HepG2 (cell line): ENCODE results near the gene CHN1. TPM values are rescaled to one million over a fixed set of nuclear protein-coding genes. Genes with fewer than 3 reads are reported as not detected.

Source experiments
- ATAC-seq: fragments of 200-7000 bp; cut with Tn5 transposase; 3 replicates; pipeline ENCODE4 v1.9.1; 2020; ENCODE audit warnings: mild to moderate bottlenecking, moderate library complexity
- BruUV-seq: library from RNA; stranded (reverse); fragments of 400-500 nt; replicated peaks from 2 replicates; lab custom pipeline; 2021; lab: Mats Ljungman, UMichigan
- CTCF ChIA-PET: fragments of 300-600 bp; formaldehyde crosslinking; extraction: SDS; loops from one replicate; lab custom pipeline; 2021; ENCODE audit warnings: low total read pairs, inconsistent platforms, low intra/inter-chr PET ratio; lab: Yijun Ruan, JAX
- POLR2A ChIA-PET: fragments of 350-600 bp; sonication (Branson Sonifier 250); formaldehyde crosslinking; loops from one replicate; lab custom pipeline; 2020; ENCODE audit warnings: antibody characterized with exemption, inconsistent platforms; lab: Yijun Ruan, JAX
- DNase-seq: peaks from one replicate; pipeline ENCODE4 v3.0.0-alpha.2; 2015; ENCODE audit warnings: low spot score
- FAIRE-seq: peaks from 3 replicates; lab custom pipeline; 2011; peaks lifted over from hg19 to GRCh38; lab: Jason Lieb, UNC
- H2AFZ ChIP-seq: one replicate; pipeline ENCODE4 v1.6.1; 2011; ENCODE audit warnings: low read length, inconsistent platforms
- H3K27ac ChIP-seq: fragments of 300-600 bp; 3 replicates; pipeline ENCODE4 v1.8.0; 2011; ENCODE audit warnings: mixed run types, mild to moderate bottlenecking, mixed read lengths, low read length, inconsistent platforms; ENCODE audit not compliant: insufficient read depth; ENCODE audit errors: extremely low read length
- H3K27me3 ChIP-seq, 2 experiments: fragments of 200-600 bp in 1 of 2; 2 replicates in 1 of 2; 3 replicates in 1 of 2; pipeline versions ENCODE4 v1.6.0 to v1.8.0; 2011; ENCODE audit warnings: low read length in 2 of 2, mild to moderate bottlenecking in 2 of 2, moderate library complexity in 2 of 2, inconsistent platforms in 1 of 2; ENCODE audit not compliant: insufficient read depth in 2 of 2, control insufficient read depth in 1 of 2
- H3K36me3 ChIP-seq, 2 experiments: fragments of 200-600 bp in 1 of 2; replicated peaks in 1 of 2; 2 replicates in 1 of 2; 3 replicates in 1 of 2; pipeline versions ENCODE4 v1.5.1 to v1.8.0; 2011; ENCODE audit warnings: low read length in 2 of 2, inconsistent platforms in 1 of 2; ENCODE audit not compliant: insufficient read depth in 2 of 2, control insufficient read depth in 1 of 2
- H3K4me1 ChIP-seq: 2 replicates; pipeline ENCODE4 v1.5.1; 2012; ENCODE audit warnings: low read length, inconsistent platforms; ENCODE audit not compliant: insufficient read depth
- H3K4me2 ChIP-seq: 2 replicates; pipeline ENCODE4 v1.6.0; 2011; ENCODE audit warnings: low read depth, low read length, inconsistent platforms
- H3K4me3 ChIP-seq, 3 experiments: fragments of 200-600 bp in 1 of 3; sonication (generic), shearing (Covaris generic) in 1 of 3; replicated peaks in 1 of 3; 2 replicates each; pipeline ENCODE4 v1.5.1; 2011 to 2016; ENCODE audit warnings: low read length in 3 of 3, inconsistent platforms in 2 of 3, low read depth in 2 of 3, mild to moderate bottlenecking in 2 of 3, control low read depth in 1 of 3, mixed read lengths in 1 of 3; ENCODE audit not compliant: insufficient read depth in 1 of 3
- H3K79me2 ChIP-seq: one replicate; pipeline ENCODE4 v1.6.1; 2011; ENCODE audit warnings: low read length, inconsistent platforms; ENCODE audit not compliant: insufficient read depth
- H3K9ac ChIP-seq: 2 replicates; pipeline ENCODE4 v1.6.0; 2011; ENCODE audit warnings: mild to moderate bottlenecking, low read depth, low read length, inconsistent platforms; ENCODE audit not compliant: insufficient read depth
- H3K9me3 ChIP-seq: 2 replicates; pipeline ENCODE4 v1.5.1; 2012; ENCODE audit warnings: mild to moderate bottlenecking, low read length
- H4K20me1 ChIP-seq: 2 replicates; pipeline ENCODE4 v1.6.0; 2011; ENCODE audit warnings: inconsistent platforms, mild to moderate bottlenecking, low read length, moderate library complexity; ENCODE audit not compliant: insufficient read depth
- AKAP8 ChIP-seq: sonication (generic); formaldehyde crosslinking; IDR thresholded peaks from 2 replicates; pipeline ENCODE4 v1.5.1; 2020; ENCODE audit warnings: mild to moderate bottlenecking, missing genetic modification reagents
- BCLAF1 ChIP-seq: fragments of 450-650 bp; IDR thresholded peaks from 2 replicates; pipeline ENCODE4 v1.6.1; 2017; ENCODE audit warnings: mild to moderate bottlenecking
- DR1 ChIP-seq: sonication (generic); formaldehyde crosslinking; IDR thresholded peaks from 2 replicates; pipeline ENCODE4 v1.8.0; 2021; ENCODE audit warnings: mild to moderate bottlenecking, missing genetic modification reagents, inconsistent platforms
- EED ChIP-seq: sonication (generic); formaldehyde crosslinking; IDR thresholded peaks from 2 replicates; pipeline ENCODE4 v1.5.0; 2020; ENCODE audit warnings: mild to moderate bottlenecking, missing genetic modification reagents
- FOXA3 ChIP-seq: IDR thresholded peaks from 2 replicates; pipeline ENCODE4 v1.6.1; 2016; ENCODE audit warnings: missing genetic modification reagents, missing compliant biosample characterization
- HOMEZ ChIP-seq: IDR thresholded peaks from 2 replicates; pipeline ENCODE4 v1.6.1; 2016; ENCODE audit warnings: low read depth
- NKX3-1 ChIP-seq: sonication (generic); formaldehyde crosslinking; IDR thresholded peaks from 2 replicates; pipeline ENCODE4 v1.5.0; 2020; ENCODE audit warnings: missing genetic modification reagents
- RFX3 ChIP-seq: IDR thresholded peaks from 2 replicates; pipeline ENCODE4 v1.6.1; 2016; ENCODE audit warnings: missing biosample characterization, missing genetic modification reagents
- SMYD3 ChIP-seq: sonication (generic); formaldehyde crosslinking; IDR thresholded peaks from 2 replicates; pipeline ENCODE4 v1.8.1; 2023; ENCODE audit warnings: mild to moderate bottlenecking, missing genetic modification reagents
- ZFAT ChIP-seq: sonication (generic); formaldehyde crosslinking; conservative IDR thresholded peaks from 2 replicates; pipeline ENCODE4 v1.8.1; 2023; ENCODE audit warnings: missing genetic modification reagents, inconsistent platforms
- ZNF563 ChIP-seq: sonication (generic); formaldehyde crosslinking; IDR thresholded peaks from 2 replicates; pipeline ENCODE4 v1.8.0; 2022; ENCODE audit warnings: mild to moderate bottlenecking, moderate library complexity, missing genetic modification reagents
- ZNF652 ChIP-seq: IDR thresholded peaks from 2 replicates; pipeline ENCODE4 v1.6.1; 2016; ENCODE audit warnings: low read depth, borderline replicate concordance
- ZNF704 ChIP-seq: sonication (generic); formaldehyde crosslinking; IDR thresholded peaks from 2 replicates; pipeline ENCODE4 v1.8.1; 2023; ENCODE audit warnings: mild to moderate bottlenecking, inconsistent platforms, moderate library complexity, missing genetic modification reagents, borderline replicate concordance
- ZNF878 ChIP-seq: sonication (generic); formaldehyde crosslinking; IDR thresholded peaks from 2 replicates; pipeline ENCODE4 v1.8.1; 2023; ENCODE audit warnings: mild to moderate bottlenecking, missing genetic modification reagents, moderate library complexity
- WGBS: methylation state at CpG from one replicate; pipeline ENCODE4 v1.1.6; 2017; ENCODE audit warnings: low lambda C conversion rate; 5-methylcytosine and 5-hydroxymethylcytosine counted together
- in situ Hi-C: cut with HindIII; loops from 2 replicates; pipeline ENCODE4 v1.10.0; 2017; ENCODE audit warnings: low pct_unique_long_range_greater_than_20kb; ENCODE audit not compliant: extremely low pct_ligation_motif_present
- intact Hi-C: fragments of 100-400 bp; cut with micrococcal nuclease; formaldehyde crosslinking; loops from one replicate; pipeline ENCODE4 v1.10.0; 2022; ENCODE audit not compliant: unreplicated experiment
- polyA plus RNA-seq, 8 experiments: library from polyadenylated mRNA; depleted of rRNA in 3 of 8; stranded (reverse) in 7 of 8; unstranded in 1 of 8; fragments of >200 nt; fragmentation: Illumina TruSeq in 4 of 8; extraction: Trizol in 4 of 8; gene quantifications; 2 replicates each; pipeline versions ENCODE4 v1.2.1 to v1.2.3, GENCODE V29; 2011 to 2016; ENCODE audit warnings: low read depth in 4 of 8, missing spikeins in 1 of 8, mixed read lengths in 1 of 8; ENCODE audit not compliant: insufficient read depth in 1 of 8
- total RNA-seq, 5 experiments: library from RNA; depleted of rRNA; stranded (reverse); fragments of >200 nt; fragmentation: Illumina TruSeq; extraction: Trizol; gene quantifications; 2 replicates each; pipeline ENCODE4 v1.2.3, GENCODE V29; 2016; ENCODE audit warnings: low read depth in 1 of 5

Gene CHN1
- total and polyA plus RNA-seq, 2 of the 13 experiments (the other 11 are each of a cell fraction or from before 2014, with no cell fraction given), result 2.8 to 3.5 TPM

GRCh38 chr2:174984561-174984960, 20.6 kb downstream of the CHN1 start:
- Histone ChIP-seq H3K9ac (no peak overlapping the region), H2AFZ (no peak overlapping the region), H3K4me3 (no peak overlapping the region), H3K27ac (no peak overlapping the region), H3K27me3 (no peaks in the 10 kb centered on the region; a peak in 1 of 5 replicates), H3K4me1 (no peaks in the 10 kb centered on the region), H3K9me3 (no peaks in the 10 kb centered on the region), H3K4me2 (no peak overlapping the region), H3K36me3 (no peaks in the 10 kb centered on the region)
- in situ Hi-C loops (no loop called here), intact Hi-C loops (no loop called here)
- POLR2A ChIA-PET, result no interaction called here
- no TSS peak for BruUV-seq
- FAIRE-seq (no peak), DNase-seq (no peak)
- CTCF ChIA-PET, result interaction anchor here (2.2 kb wide), 1 partner anchor 213 kb away, joined by 28 read pairs; no protein-coding TSS in a partner anchor
- TF ChIP-seq ZFAT (no peak), ZNF704 (CRISPR knock-in tag) (no peak), DR1 (CRISPR knock-in tag) (no peak), ZNF878 (no peak), SMYD3 (CRISPR knock-in tag) (no peak), ZNF563 (CRISPR knock-in tag) (no peak), RFX3 (CRISPR knock-in tag) (no peak), NKX3-1 (CRISPR knock-in tag) (no peak), HOMEZ (CRISPR knock-in tag) (no peak), EED (CRISPR knock-in tag) (no peak), BCLAF1 (no peak), AKAP8 (CRISPR knock-in tag) (no peak), FOXA3 (CRISPR knock-in tag) (no peak), ZNF652 (CRISPR knock-in tag) (no peak)
- TF ChIP-seq, all 625 proteins: peak for 0
- Histone ChIP-seq H3K79me2 (no peaks in the 10 kb centered on the region), H4K20me1 (no peaks in the 10 kb centered on the region)
- WGBS, result 11% methylated on average over 4 of the region's 4 CpGs
- ATAC-seq, result no peak
